Posterior cingulate gyrus (tissue), 11 donors: ENCODE results near the gene TCF15.

Source experiments
- DNase-seq, 10 donors: peaks; one replicate each; pipeline versions ENCODE4 v3.0.0 to v3.0.0-alpha.2; 2020 to 2021; ENCODE audit warnings: mixed read lengths in 3 of 10
- intact Hi-C: fragments of 100-400 bp; cut with DNase I; formaldehyde crosslinking; loops from one replicate; pipeline ENCODE4 v1.15.1; 2023

Gene TCF15

GRCh38 chr20:562232-562897 is 47.7 kb downstream of the TCF15 start:
- intact Hi-C loops: loop anchor here (2.0 kb wide), 1 partner anchor 82 kb away; no protein-coding TSS in a partner anchor
- no peak for DNase-seq

GRCh38 chr20:561437-562231 is 48.5 kb downstream of the TCF15 start:
- peak in 8 of 10 donors; percentile 48 to 93 (median 71) for DNase-seq
- intact Hi-C loops: loop anchor here (2.0 kb wide), 2 partner anchors 83 to 177 kb away; no protein-coding TSS in a partner anchor

- DNase-seq: no peak
- intact Hi-C loops: loop anchor here (2.0 kb wide), 1 partner anchor 178 kb away; no protein-coding TSS in a partner anchor
These were observed 49.4 kb downstream of the TCF15 start for GRCh38 chr20:560680-561079.

GRCh38 chr20:558117-558516 is 52.0 kb downstream of the TCF15 start:
- intact Hi-C loops: no loop called here

GRCh38 chr20:556984-557383 is 53.1 kb downstream of the TCF15 start:
- intact Hi-C loops: no loop called here
- no peak for DNase-seq

More at GRCh38 chr20:558117-558516, 52.0 kb downstream of the TCF15 start:
- no peak for DNase-seq

- no peak for DNase-seq
- intact Hi-C loops: no loop called here
These were observed 54.1 kb downstream of the TCF15 start for GRCh38 chr20:555976-556385.
